HepG2 (cell line): ENCODE data around the gene GATM. TPM values are rescaled to one million over a fixed set of nuclear protein-coding genes. Genes with fewer than 3 reads are reported as not detected.

Source experiments
- ARID5B ChIP-seq: IDR thresholded peaks from 2 replicates; pipeline ENCODE4 v1.4.0; 2020; ENCODE audit warnings: mild to moderate bottlenecking, missing genetic modification reagents
- GATA4 ChIP-seq: sonication (generic); IDR thresholded peaks from 2 replicates; pipeline ENCODE4 v1.6.1; 2016; ENCODE audit warnings: antibody characterized with exemption, low read depth, borderline replicate concordance
- NR2F6 ChIP-seq, 2 experiments: IDR thresholded peaks; 2 replicates each; pipeline ENCODE4 v1.6.1; 2016; ENCODE audit warnings: antibody characterized with exemption in 1 of 2, mild to moderate bottlenecking in 1 of 2
- ZNF317 ChIP-seq: sonication (generic); formaldehyde crosslinking; IDR thresholded peaks from 2 replicates; pipeline ENCODE4 v1.5.0; 2020; ENCODE audit warnings: mild to moderate bottlenecking, missing genetic modification reagents
- polyA plus RNA-seq, 8 experiments: library from polyadenylated mRNA; depleted of rRNA in 3 of 8; stranded (reverse) in 7 of 8; unstranded in 1 of 8; fragments of >200 nt; fragmentation: Illumina TruSeq in 4 of 8; extraction: Trizol in 4 of 8; gene quantifications; 2 replicates each; pipeline versions ENCODE4 v1.2.1 to v1.2.3, GENCODE V29; 2011 to 2016; ENCODE audit warnings: low read depth in 4 of 8, missing spikeins in 1 of 8, mixed read lengths in 1 of 8; ENCODE audit not compliant: insufficient read depth in 1 of 8
- total RNA-seq, 5 experiments: library from RNA; depleted of rRNA; stranded (reverse); fragments of >200 nt; fragmentation: Illumina TruSeq; extraction: Trizol; gene quantifications; 2 replicates each; pipeline ENCODE4 v1.2.3, GENCODE V29; 2016; ENCODE audit warnings: low read depth in 1 of 5
- TF ChIP-seq, protein P1 (sequence below): sonication (generic); formaldehyde crosslinking; IDR thresholded peaks from 2 replicates; pipeline ENCODE4 v1.9.0; 2021; ENCODE audit warnings: mild to moderate bottlenecking, missing genetic modification reagents
- TF ChIP-seq, protein P2 (sequence below): sonication (generic); formaldehyde crosslinking; IDR thresholded peaks from 2 replicates; pipeline ENCODE4 v1.4.0; 2020; ENCODE audit warnings: missing genetic modification reagents

The GATM gene
- total and polyA plus RNA-seq, 2 of the 13 experiments (the other 11 are each of a cell fraction or from before 2014, with no cell fraction given) = 2.1 to 16.8 TPM

- TF ChIP-seq ARID5B (CRISPR knock-in tag) (peak; percentile 53; the same call in 1 of the 2 replicates), GATA4 (peak; percentile 60; the same call in 1 of the 2 replicates), NR2F6 (IDR thresholded peaks at IDR 0.05) (peak; percentile 54; the same call in 1 of the 2 replicates), NR2F6 (CRISPR knock-in tag; IDR thresholded peaks at IDR 0.05) (peak; percentile 61; the same call in 1 of the 2 replicates), ZNF317 (CRISPR knock-in tag) (peak; percentile 95)
- TF ChIP-seq, protein P1, sequence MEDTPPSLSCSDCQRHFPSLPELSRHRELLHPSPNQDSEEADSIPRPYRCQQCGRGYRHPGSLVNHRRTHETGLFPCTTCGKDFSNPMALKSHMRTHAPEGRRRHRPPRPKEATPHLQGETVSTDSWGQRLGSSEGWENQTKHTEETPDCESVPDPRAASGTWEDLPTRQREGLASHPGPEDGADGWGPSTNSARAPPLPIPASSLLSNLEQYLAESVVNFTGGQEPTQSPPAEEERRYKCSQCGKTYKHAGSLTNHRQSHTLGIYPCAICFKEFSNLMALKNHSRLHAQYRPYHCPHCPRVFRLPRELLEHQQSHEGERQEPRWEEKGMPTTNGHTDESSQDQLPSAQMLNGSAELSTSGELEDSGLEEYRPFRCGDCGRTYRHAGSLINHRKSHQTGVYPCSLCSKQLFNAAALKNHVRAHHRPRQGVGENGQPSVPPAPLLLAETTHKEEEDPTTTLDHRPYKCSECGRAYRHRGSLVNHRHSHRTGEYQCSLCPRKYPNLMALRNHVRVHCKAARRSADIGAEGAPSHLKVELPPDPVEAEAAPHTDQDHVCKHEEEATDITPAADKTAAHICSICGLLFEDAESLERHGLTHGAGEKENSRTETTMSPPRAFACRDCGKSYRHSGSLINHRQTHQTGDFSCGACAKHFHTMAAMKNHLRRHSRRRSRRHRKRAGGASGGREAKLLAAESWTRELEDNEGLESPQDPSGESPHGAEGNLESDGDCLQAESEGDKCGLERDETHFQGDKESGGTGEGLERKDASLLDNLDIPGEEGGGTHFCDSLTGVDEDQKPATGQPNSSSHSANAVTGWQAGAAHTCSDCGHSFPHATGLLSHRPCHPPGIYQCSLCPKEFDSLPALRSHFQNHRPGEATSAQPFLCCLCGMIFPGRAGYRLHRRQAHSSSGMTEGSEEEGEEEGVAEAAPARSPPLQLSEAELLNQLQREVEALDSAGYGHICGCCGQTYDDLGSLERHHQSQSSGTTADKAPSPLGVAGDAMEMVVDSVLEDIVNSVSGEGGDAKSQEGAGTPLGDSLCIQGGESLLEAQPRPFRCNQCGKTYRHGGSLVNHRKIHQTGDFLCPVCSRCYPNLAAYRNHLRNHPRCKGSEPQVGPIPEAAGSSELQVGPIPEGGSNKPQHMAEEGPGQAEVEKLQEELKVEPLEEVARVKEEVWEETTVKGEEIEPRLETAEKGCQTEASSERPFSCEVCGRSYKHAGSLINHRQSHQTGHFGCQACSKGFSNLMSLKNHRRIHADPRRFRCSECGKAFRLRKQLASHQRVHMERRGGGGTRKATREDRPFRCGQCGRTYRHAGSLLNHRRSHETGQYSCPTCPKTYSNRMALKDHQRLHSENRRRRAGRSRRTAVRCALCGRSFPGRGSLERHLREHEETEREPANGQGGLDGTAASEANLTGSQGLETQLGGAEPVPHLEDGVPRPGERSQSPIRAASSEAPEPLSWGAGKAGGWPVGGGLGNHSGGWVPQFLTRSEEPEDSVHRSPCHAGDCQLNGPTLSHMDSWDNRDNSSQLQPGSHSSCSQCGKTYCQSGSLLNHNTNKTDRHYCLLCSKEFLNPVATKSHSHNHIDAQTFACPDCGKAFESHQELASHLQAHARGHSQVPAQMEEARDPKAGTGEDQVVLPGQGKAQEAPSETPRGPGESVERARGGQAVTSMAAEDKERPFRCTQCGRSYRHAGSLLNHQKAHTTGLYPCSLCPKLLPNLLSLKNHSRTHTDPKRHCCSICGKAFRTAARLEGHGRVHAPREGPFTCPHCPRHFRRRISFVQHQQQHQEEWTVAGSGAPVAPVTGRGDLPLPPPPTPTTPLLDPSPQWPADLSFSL (CRISPR knock-in tag) = 0 out of 2 replicates have a peak, but pooled peaks have one; percentile 53
- TF ChIP-seq, protein P2, sequence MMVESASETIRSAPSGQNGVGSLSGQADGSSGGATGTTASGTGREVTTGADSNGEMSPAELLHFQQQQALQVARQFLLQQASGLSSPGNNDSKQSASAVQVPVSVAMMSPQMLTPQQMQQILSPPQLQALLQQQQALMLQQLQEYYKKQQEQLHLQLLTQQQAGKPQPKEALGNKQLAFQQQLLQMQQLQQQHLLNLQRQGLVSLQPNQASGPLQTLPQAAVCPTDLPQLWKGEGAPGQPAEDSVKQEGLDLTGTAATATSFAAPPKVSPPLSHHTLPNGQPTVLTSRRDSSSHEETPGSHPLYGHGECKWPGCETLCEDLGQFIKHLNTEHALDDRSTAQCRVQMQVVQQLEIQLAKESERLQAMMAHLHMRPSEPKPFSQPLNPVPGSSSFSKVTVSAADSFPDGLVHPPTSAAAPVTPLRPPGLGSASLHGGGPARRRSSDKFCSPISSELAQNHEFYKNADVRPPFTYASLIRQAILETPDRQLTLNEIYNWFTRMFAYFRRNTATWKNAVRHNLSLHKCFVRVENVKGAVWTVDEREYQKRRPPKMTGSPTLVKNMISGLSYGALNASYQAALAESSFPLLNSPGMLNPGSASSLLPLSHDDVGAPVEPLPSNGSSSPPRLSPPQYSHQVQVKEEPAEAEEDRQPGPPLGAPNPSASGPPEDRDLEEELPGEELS (CRISPR knock-in tag) = peak; percentile 52
These were observed 39.9 kb downstream of the GATM start (continued) for GRCh38 chr15:45338417-45338816.
